Ishikawa (cell line): ENCODE measurements around the gene SULT4A1.

Experiments used
- CEBPB ChIP-seq: IDR thresholded peaks from 2 replicates; pipeline ENCODE4 v1.6.1; 2012
- CREB1 ChIP-seq: IDR thresholded peaks from 2 replicates; pipeline ENCODE4 v1.6.1; 2012; ENCODE audit warnings: low read depth
- EGR1 ChIP-seq: IDR thresholded peaks from 2 replicates; pipeline ENCODE4 v1.6.1; 2012
- EP300 ChIP-seq: IDR thresholded peaks from 2 replicates; pipeline ENCODE4 v1.6.1; 2012; ENCODE audit warnings: borderline replicate concordance
- FOXM1 ChIP-seq: IDR thresholded peaks from 2 replicates; pipeline ENCODE4 v1.6.1; 2012; ENCODE audit warnings: low read depth, borderline replicate concordance
- MAX ChIP-seq: IDR thresholded peaks from 2 replicates; pipeline ENCODE4 v1.6.1; 2012
- NFIC ChIP-seq: IDR thresholded peaks from 2 replicates; pipeline ENCODE4 v1.6.1; 2012
- RAD21 ChIP-seq: IDR thresholded peaks from 2 replicates; pipeline ENCODE4 v1.6.1; 2012; ENCODE audit warnings: low read depth
- TAF1 ChIP-seq: IDR thresholded peaks from 2 replicates; pipeline ENCODE4 v1.6.1; 2012; ENCODE audit warnings: low read depth, mild to moderate bottlenecking
- TCF12 ChIP-seq: IDR thresholded peaks from 2 replicates; pipeline ENCODE4 v1.6.1; 2012; ENCODE audit warnings: low read depth
- TEAD4 ChIP-seq: IDR thresholded peaks from 2 replicates; pipeline ENCODE4 v1.6.1; 2012
- YY1 ChIP-seq: IDR thresholded peaks from 2 replicates; pipeline ENCODE4 v1.6.1; 2012; ENCODE audit warnings: low read depth
- ZBTB7A ChIP-seq: IDR thresholded peaks from 2 replicates; pipeline ENCODE4 v1.6.1; 2012; ENCODE audit warnings: low read depth
- TF ChIP-seq, protein P1 (sequence below): IDR thresholded peaks from 2 replicates; pipeline ENCODE4 v1.6.1; 2012
- TF ChIP-seq, protein P2 (sequence below): IDR thresholded peaks from 2 replicates; pipeline ENCODE4 v1.6.1; 2012; ENCODE audit warnings: low read depth, mild to moderate bottlenecking

Gene SULT4A1

DNA sequence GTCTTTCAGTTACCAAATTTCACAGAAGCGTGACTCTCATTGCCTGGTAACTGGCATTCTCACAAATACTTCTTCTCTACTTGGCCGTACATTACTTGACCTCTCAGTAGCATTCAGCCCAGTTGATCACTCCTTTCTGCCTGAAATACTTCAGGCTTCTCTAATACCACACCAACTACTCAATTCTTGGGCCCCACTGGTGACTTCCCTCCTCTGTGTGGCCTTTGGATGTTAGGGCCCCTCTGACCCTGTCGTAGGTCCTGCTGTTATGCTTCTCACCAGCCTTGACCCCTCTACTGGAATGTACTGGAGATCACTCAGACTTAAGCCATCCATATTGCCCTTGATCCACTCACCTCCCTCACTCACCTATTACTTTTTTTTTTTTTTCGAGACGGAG lies 48.0 kb downstream of the SULT4A1 start:
- no peak for TF ChIP-seq TCF12
- TF ChIP-seq TAF1 = no peak
- TF ChIP-seq TEAD4 = no peak
- no peak for TF ChIP-seq MAX
- no peak for TF ChIP-seq ZBTB7A
- TF ChIP-seq, protein P1, sequence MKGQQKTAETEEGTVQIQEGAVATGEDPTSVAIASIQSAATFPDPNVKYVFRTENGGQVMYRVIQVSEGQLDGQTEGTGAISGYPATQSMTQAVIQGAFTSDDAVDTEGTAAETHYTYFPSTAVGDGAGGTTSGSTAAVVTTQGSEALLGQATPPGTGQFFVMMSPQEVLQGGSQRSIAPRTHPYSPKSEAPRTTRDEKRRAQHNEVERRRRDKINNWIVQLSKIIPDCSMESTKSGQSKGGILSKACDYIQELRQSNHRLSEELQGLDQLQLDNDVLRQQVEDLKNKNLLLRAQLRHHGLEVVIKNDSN = no peak
- no peak for TF ChIP-seq EP300
- TF ChIP-seq CREB1 = no peak
- no peak for TF ChIP-seq CEBPB
- TF ChIP-seq FOXM1 = no peak
- TF ChIP-seq NFIC = no peak
- no peak for TF ChIP-seq EGR1
- no peak for TF ChIP-seq YY1
- TF ChIP-seq RAD21 = no peak

DNA sequence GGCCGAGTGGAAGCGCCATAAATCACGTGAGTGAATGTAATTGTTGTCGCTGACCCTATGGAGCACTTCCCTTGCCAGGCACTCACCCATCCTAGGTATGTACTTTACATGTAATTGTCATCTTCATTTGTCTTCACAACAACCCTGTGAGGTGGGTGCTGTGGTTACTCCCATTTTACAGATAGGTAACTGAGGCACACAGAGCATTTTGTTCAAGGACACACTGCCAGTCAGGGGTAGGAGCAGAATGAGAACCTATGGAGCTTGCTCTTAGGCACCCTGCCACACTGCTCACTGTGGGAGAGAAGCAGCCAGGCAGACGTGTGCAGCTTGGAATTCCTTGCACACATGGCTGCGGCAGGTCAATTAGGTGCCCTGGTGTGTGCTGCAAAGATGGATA lies 49.4 kb downstream of the SULT4A1 start:
- no peak for TF ChIP-seq TEAD4
- no peak for TF ChIP-seq EP300
- TF ChIP-seq YY1 = no peak
- TF ChIP-seq NFIC = no peak
- TF ChIP-seq TAF1 = no peak
- TF ChIP-seq RAD21 = no peak
- TF ChIP-seq CEBPB = no peak
- TF ChIP-seq EGR1 = no peak
- TF ChIP-seq CREB1 = no peak
- TF ChIP-seq, protein P2, sequence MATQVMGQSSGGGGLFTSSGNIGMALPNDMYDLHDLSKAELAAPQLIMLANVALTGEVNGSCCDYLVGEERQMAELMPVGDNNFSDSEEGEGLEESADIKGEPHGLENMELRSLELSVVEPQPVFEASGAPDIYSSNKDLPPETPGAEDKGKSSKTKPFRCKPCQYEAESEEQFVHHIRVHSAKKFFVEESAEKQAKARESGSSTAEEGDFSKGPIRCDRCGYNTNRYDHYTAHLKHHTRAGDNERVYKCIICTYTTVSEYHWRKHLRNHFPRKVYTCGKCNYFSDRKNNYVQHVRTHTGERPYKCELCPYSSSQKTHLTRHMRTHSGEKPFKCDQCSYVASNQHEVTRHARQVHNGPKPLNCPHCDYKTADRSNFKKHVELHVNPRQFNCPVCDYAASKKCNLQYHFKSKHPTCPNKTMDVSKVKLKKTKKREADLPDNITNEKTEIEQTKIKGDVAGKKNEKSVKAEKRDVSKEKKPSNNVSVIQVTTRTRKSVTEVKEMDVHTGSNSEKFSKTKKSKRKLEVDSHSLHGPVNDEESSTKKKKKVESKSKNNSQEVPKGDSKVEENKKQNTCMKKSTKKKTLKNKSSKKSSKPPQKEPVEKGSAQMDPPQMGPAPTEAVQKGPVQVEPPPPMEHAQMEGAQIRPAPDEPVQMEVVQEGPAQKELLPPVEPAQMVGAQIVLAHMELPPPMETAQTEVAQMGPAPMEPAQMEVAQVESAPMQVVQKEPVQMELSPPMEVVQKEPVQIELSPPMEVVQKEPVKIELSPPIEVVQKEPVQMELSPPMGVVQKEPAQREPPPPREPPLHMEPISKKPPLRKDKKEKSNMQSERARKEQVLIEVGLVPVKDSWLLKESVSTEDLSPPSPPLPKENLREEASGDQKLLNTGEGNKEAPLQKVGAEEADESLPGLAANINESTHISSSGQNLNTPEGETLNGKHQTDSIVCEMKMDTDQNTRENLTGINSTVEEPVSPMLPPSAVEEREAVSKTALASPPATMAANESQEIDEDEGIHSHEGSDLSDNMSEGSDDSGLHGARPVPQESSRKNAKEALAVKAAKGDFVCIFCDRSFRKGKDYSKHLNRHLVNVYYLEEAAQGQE = no peak
- TF ChIP-seq, protein P1 = no peak
- TF ChIP-seq ZBTB7A = no peak
- no peak for TF ChIP-seq MAX
- TF ChIP-seq TCF12 = no peak
- no peak for TF ChIP-seq FOXM1

DNA sequence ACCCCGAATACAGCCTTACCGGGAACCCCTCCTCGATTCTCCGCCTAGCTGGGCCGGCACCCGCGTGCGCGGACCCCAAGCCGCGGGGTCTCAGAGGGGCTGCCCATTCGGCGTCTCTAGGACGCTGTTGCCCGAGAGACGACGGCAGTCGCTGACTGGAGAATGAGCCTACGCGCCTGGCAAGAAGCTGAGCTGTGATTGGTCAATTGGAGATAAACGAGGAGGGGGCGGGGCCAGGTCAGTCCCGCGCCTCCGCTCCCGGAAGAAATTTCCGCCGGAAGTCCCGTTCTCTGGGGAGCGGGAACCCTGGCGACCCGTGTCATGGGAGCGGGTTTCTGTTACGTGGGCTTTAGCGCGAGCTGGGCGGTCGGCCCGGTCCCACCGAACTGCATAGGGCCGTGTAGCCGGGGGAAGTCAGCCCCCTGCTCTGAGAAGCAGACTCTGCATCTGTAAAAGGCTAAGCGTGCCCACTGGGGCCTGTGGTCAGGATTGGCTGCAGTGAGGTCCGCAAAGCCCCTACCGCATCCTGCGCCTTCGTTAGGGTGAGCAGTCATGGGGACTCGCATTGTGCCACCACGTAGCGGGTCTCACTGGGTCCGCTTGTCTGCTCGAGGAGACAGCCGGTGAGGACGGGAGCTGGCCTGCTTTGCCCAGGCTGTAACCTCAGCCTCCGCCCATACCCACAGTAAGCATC lies 50.0 kb downstream of the SULT4A1 start, which contains the start of gene EFCAB6:
Gene EFCAB6, minus strand, starts transcription at position 157 of the 694 bp plus-strand sequence. CDS start 29,987 bp downstream, outside the sequence.
- TF ChIP-seq ZBTB7A (no peak), MAX (no peak), RAD21 (no peak), TCF12 (no peak), CREB1 (no peak), FOXM1 (no peak), NFIC (no peak), EGR1 (no peak), TAF1 (no peak)
- TF ChIP-seq, protein P1 = no peak

DNA sequence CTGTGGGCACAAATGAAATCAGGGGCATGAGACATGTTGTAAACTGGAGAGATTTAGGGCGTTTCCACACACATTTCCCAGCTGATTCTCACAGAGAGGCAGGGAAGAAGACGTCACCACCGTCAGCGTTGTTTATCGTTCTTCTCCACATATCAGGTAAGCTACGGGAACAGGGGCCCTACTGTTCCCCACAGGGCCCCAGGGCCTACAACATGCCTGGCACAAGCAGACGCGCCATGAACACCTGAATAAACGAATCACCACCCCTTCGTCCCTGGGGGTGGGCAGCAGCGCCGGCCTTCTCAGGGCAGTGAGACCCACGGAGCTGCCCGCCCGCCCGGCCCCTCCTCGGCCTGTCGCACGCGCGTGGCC lies 50.5 kb downstream of the SULT4A1 start:
- TF ChIP-seq MAX (no peak), NFIC (no peak), CEBPB (no peak), TCF12 (no peak), TAF1 (no peak), EGR1 (no peak), FOXM1 (no peak), ZBTB7A (no peak), EP300 (no peak), YY1 (no peak), RAD21 (no peak), TEAD4 (no peak), CREB1 (no peak)
- TF ChIP-seq, protein P1 = no peak
- TF ChIP-seq, protein P2 = no peak
